ENCODE data around the gene RELA.
A peak's percentile ranks its signal among the peaks of the same experiment; 100 is the strongest.
"Not testable (repeated sequence)": the region's sequence is repeated elsewhere in the genome, so short reads cannot be mapped to it uniquely, and the experiment has no call there.

Gene RELA

GRCh38 chr11:65672180-65672860 is 9.6 kb upstream of the RELA start:
- no peak for DNase-seq (ENCODE audit: low spot score)

- peak; percentile 52 for DNase-seq (ENCODE audit: low spot score)
These were observed 1.0 kb upstream of the RELA start for GRCh38 chr11:65663639-65664200.

GRCh38 chr11:65662247-65662798 is 393 bp downstream of the RELA start:
- DNase-seq (ENCODE audit: low spot score), result no peak

- DNase-seq (ENCODE audit: low spot score), result no peak
These were observed 993 bp downstream of the RELA start for GRCh38 chr11:65661599-65662246.

GRCh38 chr11:65660908-65661307 is 1.8 kb downstream of the RELA start:
- DNase-seq (ENCODE audit: low spot score), result not testable (repeated sequence)

GRCh38 chr11:65660038-65660437 is 2.7 kb downstream of the RELA start:
- no peak for DNase-seq (ENCODE audit: low spot score)

GRCh38 chr11:65658174-65659021 is 4.3 kb downstream of the RELA start:
- no peak for DNase-seq (ENCODE audit: low spot score)

- DNase-seq (ENCODE audit: low spot score), result no peak
These were observed 5.3 kb downstream of the RELA start for GRCh38 chr11:65657426-65657825.

- no peak for DNase-seq (ENCODE audit: low spot score)
These were observed 7.0 kb downstream of the RELA start for GRCh38 chr11:65655570-65656332.

GRCh38 chr11:65654375-65655349 is 8.1 kb downstream of the RELA start:
- no peak for DNase-seq (ENCODE audit: low spot score)

GRCh38 chr11:65653229-65654225 is 9.2 kb downstream of the RELA start:
- DNase-seq (ENCODE audit: low spot score), result no peak

GRCh38 chr11:65652511-65653228 is 10.0 kb downstream of the RELA start:
- DNase-seq (ENCODE audit: low spot score), result peak; percentile 92

- DNase-seq (ENCODE audit: low spot score), result no peak
These were observed 10.9 kb downstream of the RELA start for GRCh38 chr11:65651589-65652510.

GRCh38 chr11:65651339-65651588 is 11.5 kb downstream of the RELA start:
- no peak for DNase-seq (ENCODE audit: low spot score)

- DNase-seq (ENCODE audit: low spot score), result no peak
These were observed 12.0 kb downstream of the RELA start for GRCh38 chr11:65650547-65651338.

GRCh38 chr11:65649656-65650546 is 12.8 kb downstream of the RELA start:
- DNase-seq (ENCODE audit: low spot score), result no peak
